Panc1 (cell line): Measurements from ENCODE around the gene TLE4. TPM values are rescaled to one million over a fixed set of nuclear protein-coding genes. Genes with fewer than 3 reads are reported as not detected.

ENCODE experiments used
- ATAC-seq: fragments of 200-7000 bp; cut with Tn5 transposase; 2 replicates; pipeline ENCODE4 v1.9.1; 2020; ENCODE audit warnings: mild to moderate bottlenecking, moderate library complexity
- BruUV-seq: library from RNA; stranded (reverse); fragments of 400-500 nt; replicated peaks from 2 replicates; lab custom pipeline; 2021; lab: Mats Ljungman, UMichigan
- CTCF ChIA-PET: fragments of 300-600 bp; sonication (Branson Sonifier 250); formaldehyde crosslinking; loops from one replicate; lab custom pipeline; 2022; ENCODE audit warnings: antibody characterized with exemption; lab: Charles Lee
- POLR2A ChIA-PET: fragments of 300-600 bp; sonication (Branson Sonifier 250); formaldehyde crosslinking; loops from one replicate; lab custom pipeline; 2022; ENCODE audit warnings: antibody characterized with exemption; lab: Charles Lee
- DNase-seq: peaks from one replicate; pipeline ENCODE4 v3.0.0-alpha.2; 2010; ENCODE audit warnings: low read depth, low spot score
- H3K27ac ChIP-seq: 2 replicates; pipeline ENCODE4 v1.5.1; 2011; ENCODE audit warnings: mild to moderate bottlenecking, low read length, inconsistent platforms
- H3K27me3 ChIP-seq: fragments of 200-500 bp; sonication (Bioruptor generic); 2 replicates; pipeline ENCODE4 v1.6.0; 2014; ENCODE audit warnings: low read length, inconsistent platforms; ENCODE audit not compliant: control insufficient read depth, insufficient read depth
- H3K36me3 ChIP-seq: fragments of 200-500 bp; sonication (Bioruptor generic); 2 replicates; pipeline ENCODE4 v1.5.1; 2014; ENCODE audit warnings: inconsistent platforms, mild to moderate bottlenecking, low read length, moderate library complexity; ENCODE audit not compliant: control insufficient read depth, insufficient read depth
- H3K4me1 ChIP-seq: 2 replicates; pipeline ENCODE4 v1.5.1; 2011; ENCODE audit warnings: inconsistent platforms, mild to moderate bottlenecking, low read length, moderate library complexity; ENCODE audit not compliant: control insufficient read depth, insufficient read depth
- H3K4me3 ChIP-seq, 2 experiments: 2 replicates each; pipeline ENCODE4 v1.5.1; 2011 to 2012; ENCODE audit warnings: low read depth in 2 of 2, low read length in 2 of 2, mild to moderate bottlenecking in 2 of 2, inconsistent platforms in 1 of 2, moderate library complexity in 1 of 2
- H3K9me3 ChIP-seq: fragments of 200-500 bp; sonication (Bioruptor generic); 2 replicates; pipeline ENCODE4 v1.5.1; 2014; ENCODE audit warnings: low read depth, mild to moderate bottlenecking, inconsistent platforms, low read length, moderate library complexity; ENCODE audit not compliant: control insufficient read depth, insufficient read depth
- POLR2AphosphoS5 ChIP-seq: IDR thresholded peaks from 2 replicates; pipeline ENCODE4 v1.6.1; 2012; ENCODE audit warnings: mild to moderate bottlenecking, low read depth, low read length, moderate library complexity
- SIN3A ChIP-seq: IDR thresholded peaks from 2 replicates; pipeline ENCODE4 v1.6.1; 2012; ENCODE audit warnings: low read depth, mild to moderate bottlenecking, low read length, moderate library complexity, borderline replicate concordance; ENCODE audit not compliant: insufficient read depth
- TCF7L2 ChIP-seq: IDR thresholded peaks from 2 replicates; pipeline ENCODE4 v1.6.1; 2011; ENCODE audit warnings: mild to moderate bottlenecking, low read depth, low read length, inconsistent platforms
- in situ Hi-C: cut with HindIII; loops from 2 replicates; pipeline ENCODE4 v1.10.0; 2016; ENCODE audit warnings: low sequenced_read_pairs, low pct_unique_long_range_greater_than_20kb
- intact Hi-C: fragments of 100-400 bp; cut with micrococcal nuclease; formaldehyde crosslinking; loops from one replicate; pipeline ENCODE4 v1.10.0; 2022; ENCODE audit not compliant: unreplicated experiment
- total RNA-seq: library from RNA; stranded (reverse); gene quantifications from one replicate; pipeline ENCODE4 v1.2.1, GENCODE V29; 2021; ENCODE audit not compliant: unreplicated experiment
- TF ChIP-seq, protein P1 (sequence below): fragments of 450-650 bp; IDR thresholded peaks from 2 replicates; pipeline ENCODE4 v1.5.1; 2017; ENCODE audit warnings: mild to moderate bottlenecking
- TF ChIP-seq, protein P2 (sequence below), 2 experiments: IDR thresholded peaks; 2 replicates each; pipeline ENCODE4 v1.6.1; 2011 to 2012; ENCODE audit warnings: low read depth in 2 of 2, control low read depth in 1 of 2, low read length in 1 of 2, mild to moderate bottlenecking in 1 of 2, moderate library complexity in 1 of 2; ENCODE audit not compliant: insufficient read depth in 1 of 2

Gene TLE4
- total RNA-seq, 1 experiment from 2014 or later = 8.7 TPM

DNA sequence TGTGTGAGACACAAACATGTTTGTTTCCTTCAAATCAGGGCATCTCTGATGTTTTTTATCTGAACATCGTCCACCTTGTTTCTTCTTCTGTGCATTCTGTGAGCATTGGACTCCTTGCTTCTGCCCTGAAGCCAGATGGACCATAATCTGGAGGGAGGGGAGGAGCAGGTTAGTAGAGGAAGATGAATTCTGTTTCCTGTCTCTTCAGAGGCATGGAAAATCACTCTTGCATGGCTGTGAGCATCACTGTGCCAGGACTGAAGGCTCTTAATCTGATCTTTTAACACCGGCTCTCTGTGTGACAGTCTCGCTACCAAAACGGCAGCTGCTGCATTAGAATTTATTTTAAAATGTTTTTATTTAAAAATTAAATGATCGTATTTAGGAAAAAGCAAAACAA lies 43.3 kb downstream of the TLE4 start:
- in situ Hi-C loops = no loop called here
- DNase-seq (no peak), ATAC-seq (no peak)
- no peaks in the 10 kb centered on the region for H3K4me1 ChIP-seq
- BruUV-seq = no TSS peak
- TF ChIP-seq SIN3A (no peak), TCF7L2 (no peak), POLR2AphosphoS5 (no peak)
- TF ChIP-seq, protein P1, sequence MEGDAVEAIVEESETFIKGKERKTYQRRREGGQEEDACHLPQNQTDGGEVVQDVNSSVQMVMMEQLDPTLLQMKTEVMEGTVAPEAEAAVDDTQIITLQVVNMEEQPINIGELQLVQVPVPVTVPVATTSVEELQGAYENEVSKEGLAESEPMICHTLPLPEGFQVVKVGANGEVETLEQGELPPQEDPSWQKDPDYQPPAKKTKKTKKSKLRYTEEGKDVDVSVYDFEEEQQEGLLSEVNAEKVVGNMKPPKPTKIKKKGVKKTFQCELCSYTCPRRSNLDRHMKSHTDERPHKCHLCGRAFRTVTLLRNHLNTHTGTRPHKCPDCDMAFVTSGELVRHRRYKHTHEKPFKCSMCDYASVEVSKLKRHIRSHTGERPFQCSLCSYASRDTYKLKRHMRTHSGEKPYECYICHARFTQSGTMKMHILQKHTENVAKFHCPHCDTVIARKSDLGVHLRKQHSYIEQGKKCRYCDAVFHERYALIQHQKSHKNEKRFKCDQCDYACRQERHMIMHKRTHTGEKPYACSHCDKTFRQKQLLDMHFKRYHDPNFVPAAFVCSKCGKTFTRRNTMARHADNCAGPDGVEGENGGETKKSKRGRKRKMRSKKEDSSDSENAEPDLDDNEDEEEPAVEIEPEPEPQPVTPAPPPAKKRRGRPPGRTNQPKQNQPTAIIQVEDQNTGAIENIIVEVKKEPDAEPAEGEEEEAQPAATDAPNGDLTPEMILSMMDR = no peak
- TF ChIP-seq, protein P2, sequence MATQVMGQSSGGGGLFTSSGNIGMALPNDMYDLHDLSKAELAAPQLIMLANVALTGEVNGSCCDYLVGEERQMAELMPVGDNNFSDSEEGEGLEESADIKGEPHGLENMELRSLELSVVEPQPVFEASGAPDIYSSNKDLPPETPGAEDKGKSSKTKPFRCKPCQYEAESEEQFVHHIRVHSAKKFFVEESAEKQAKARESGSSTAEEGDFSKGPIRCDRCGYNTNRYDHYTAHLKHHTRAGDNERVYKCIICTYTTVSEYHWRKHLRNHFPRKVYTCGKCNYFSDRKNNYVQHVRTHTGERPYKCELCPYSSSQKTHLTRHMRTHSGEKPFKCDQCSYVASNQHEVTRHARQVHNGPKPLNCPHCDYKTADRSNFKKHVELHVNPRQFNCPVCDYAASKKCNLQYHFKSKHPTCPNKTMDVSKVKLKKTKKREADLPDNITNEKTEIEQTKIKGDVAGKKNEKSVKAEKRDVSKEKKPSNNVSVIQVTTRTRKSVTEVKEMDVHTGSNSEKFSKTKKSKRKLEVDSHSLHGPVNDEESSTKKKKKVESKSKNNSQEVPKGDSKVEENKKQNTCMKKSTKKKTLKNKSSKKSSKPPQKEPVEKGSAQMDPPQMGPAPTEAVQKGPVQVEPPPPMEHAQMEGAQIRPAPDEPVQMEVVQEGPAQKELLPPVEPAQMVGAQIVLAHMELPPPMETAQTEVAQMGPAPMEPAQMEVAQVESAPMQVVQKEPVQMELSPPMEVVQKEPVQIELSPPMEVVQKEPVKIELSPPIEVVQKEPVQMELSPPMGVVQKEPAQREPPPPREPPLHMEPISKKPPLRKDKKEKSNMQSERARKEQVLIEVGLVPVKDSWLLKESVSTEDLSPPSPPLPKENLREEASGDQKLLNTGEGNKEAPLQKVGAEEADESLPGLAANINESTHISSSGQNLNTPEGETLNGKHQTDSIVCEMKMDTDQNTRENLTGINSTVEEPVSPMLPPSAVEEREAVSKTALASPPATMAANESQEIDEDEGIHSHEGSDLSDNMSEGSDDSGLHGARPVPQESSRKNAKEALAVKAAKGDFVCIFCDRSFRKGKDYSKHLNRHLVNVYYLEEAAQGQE (IDR thresholded peaks at IDR 0.05; ENCODE audit: insufficient read depth in 1 of 2, low read depth in 2 of 2, low read length in 1 of 2) = no peak
- no peaks in the 10 kb centered on the region for H3K36me3 ChIP-seq
- H3K4me3 ChIP-seq = no peak overlapping the region
- no peaks in the 10 kb centered on the region for H3K27me3 ChIP-seq
- ChIA-PET CTCF (no interaction called here), POLR2A (no interaction called here)
- H3K27ac ChIP-seq = no peak overlapping the region
- no peaks in the 10 kb centered on the region for H3K9me3 ChIP-seq
- intact Hi-C loops = no loop called here

DNA sequence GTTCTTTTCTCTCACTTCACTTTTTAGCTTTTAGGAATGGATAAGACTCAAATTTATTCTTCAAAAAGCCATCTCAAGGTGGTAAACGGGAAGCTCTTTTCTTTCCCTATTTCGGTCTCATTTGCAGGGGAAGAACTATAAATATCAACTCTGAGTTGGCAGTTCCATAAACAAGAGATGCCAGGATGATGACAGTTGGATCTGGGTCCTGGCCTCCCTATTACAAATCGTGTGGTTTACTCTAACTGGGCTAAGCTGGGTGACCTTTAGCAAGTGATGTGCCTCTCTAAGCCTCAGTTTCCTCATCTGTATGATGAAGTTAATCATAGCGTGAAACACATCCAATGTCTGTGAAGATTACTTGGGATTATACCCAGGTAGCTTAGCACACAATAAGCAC lies 44.2 kb downstream of the TLE4 start:
- H3K27me3 ChIP-seq = no peaks in the 10 kb centered on the region
- TF ChIP-seq, protein P1 = no peak
- TF ChIP-seq SIN3A (no peak), POLR2AphosphoS5 (no peak)
- TF ChIP-seq, protein P2 (IDR thresholded peaks at IDR 0.05; ENCODE audit: insufficient read depth in 1 of 2, low read depth in 2 of 2, low read length in 1 of 2) = no peak
- no peaks in the 10 kb centered on the region for H3K9me3 ChIP-seq
- H3K36me3 ChIP-seq = no peaks in the 10 kb centered on the region
- no peak for ATAC-seq
- no peak for DNase-seq
- intact Hi-C loops (no loop called here), in situ Hi-C loops (no loop called here)
- POLR2A ChIA-PET = no interaction called here
- H3K4me1 ChIP-seq = no peaks in the 10 kb centered on the region
- CTCF ChIA-PET = no interaction called here
- H3K4me3 ChIP-seq = no peak overlapping the region
- BruUV-seq = no TSS peak
- no peak overlapping the region for H3K27ac ChIP-seq
